ENCODE measurements around the gene PARVG.

Gene PARVG

GRCh38 chr22:44244265-44244822 lies 63.6 kb downstream of the PARVG start:
- H3K4me3 ChIP-seq = no peak overlapping the region

GRCh38 chr22:44245438-44245837 lies 64.7 kb downstream of the PARVG start:
- TF ChIP-seq Cebpa-rat (IDR thresholded peaks at IDR 0.05) = no peak
- H3K9me3 ChIP-seq = peaks cover 27% of the 10 kb centered on the region
- H3K9ac ChIP-seq = no peak overlapping the region
- no peak overlapping the region for H3K4me3 ChIP-seq
- no peaks in the 10 kb centered on the region for H4K20me1 ChIP-seq
- no peak overlapping the region for H3K4me2 ChIP-seq
- H3K4me1 ChIP-seq = peaks cover 11% of the 10 kb centered on the region
- no peaks in the 10 kb centered on the region for H3K27me3 ChIP-seq
- no peaks in the 10 kb centered on the region for H3K36me3 ChIP-seq
- H3K27ac ChIP-seq = no peak overlapping the region

More at GRCh38 chr22:44244265-44244822, 63.6 kb downstream of the PARVG start:
- H3K36me3 ChIP-seq = no peaks in the 10 kb centered on the region
- no peaks in the 10 kb centered on the region for H4K20me1 ChIP-seq
- no peak overlapping the region for H3K9ac ChIP-seq
- peaks cover 11% of the 10 kb centered on the region for H3K4me1 ChIP-seq
- H3K27me3 ChIP-seq = no peaks in the 10 kb centered on the region
- H3K4me2 ChIP-seq = no peak overlapping the region
- H3K9me3 ChIP-seq = peaks cover 16% of the 10 kb centered on the region
- no peak overlapping the region for H3K27ac ChIP-seq
- TF ChIP-seq Cebpa-rat (IDR thresholded peaks at IDR 0.05) = no peak

- Histone ChIP-seq H3K27ac (no peak overlapping the region), H3K4me1 (peaks cover 11% of the 10 kb centered on the region), H3K27me3 (no peaks in the 10 kb centered on the region), H3K36me3 (no peaks in the 10 kb centered on the region), H3K9me3 (peaks cover 31% of the 10 kb centered on the region), H3K9ac (no peak overlapping the region), H4K20me1 (no peaks in the 10 kb centered on the region), H3K4me3 (no peak overlapping the region), H3K4me2 (no peak overlapping the region)
- TF ChIP-seq Cebpa-rat (IDR thresholded peaks at IDR 0.05) = no peak
Observed at GRCh38 chr22:44245867-44246266, 65.1 kb downstream of the PARVG start.

- Histone ChIP-seq H3K27ac (no peak overlapping the region), H3K4me2 (peak overlapping the region; percentile 54), H3K36me3 (no peaks in the 10 kb centered on the region), H3K4me1 (peaks cover 11% of the 10 kb centered on the region), H3K27me3 (no peaks in the 10 kb centered on the region), H3K4me3 (no peak overlapping the region), H4K20me1 (no peaks in the 10 kb centered on the region), H3K9me3 (peaks cover 33% of the 10 kb centered on the region), H3K9ac (no peak overlapping the region)
- no peak for TF ChIP-seq Cebpa-rat (IDR thresholded peaks at IDR 0.05)
Observed at GRCh38 chr22:44246615-44247326, 66.0 kb downstream of the PARVG start.

- Histone ChIP-seq H3K9ac (no peak overlapping the region), H3K27me3 (no peaks in the 10 kb centered on the region)
- TF ChIP-seq Cebpa-rat (IDR thresholded peaks at IDR 0.05) = no peak
Observed at GRCh38 chr22:44247346-44247745, 66.6 kb downstream of the PARVG start.

GRCh38 chr22:44247923-44248892 lies 67.5 kb downstream of the PARVG start:
- Histone ChIP-seq H3K4me2 (no peak overlapping the region), H3K27ac (no peak overlapping the region), H3K36me3 (no peaks in the 10 kb centered on the region), H3K9ac (no peak overlapping the region), H4K20me1 (no peaks in the 10 kb centered on the region), H3K4me1 (peaks cover 11% of the 10 kb centered on the region), H3K4me3 (no peak overlapping the region), H3K27me3 (no peaks in the 10 kb centered on the region), H3K9me3 (peaks cover 33% of the 10 kb centered on the region)
- no peak for TF ChIP-seq Cebpa-rat (IDR thresholded peaks at IDR 0.05)

More at GRCh38 chr22:44247346-44247745, 66.6 kb downstream of the PARVG start:
- no peak overlapping the region for H3K4me3 ChIP-seq
- peaks cover 33% of the 10 kb centered on the region for H3K9me3 ChIP-seq
- peaks cover 11% of the 10 kb centered on the region for H3K4me1 ChIP-seq
- no peak overlapping the region for H3K27ac ChIP-seq
- H4K20me1 ChIP-seq = no peaks in the 10 kb centered on the region
- H3K36me3 ChIP-seq = no peaks in the 10 kb centered on the region
- peak overlapping the region; percentile 54 for H3K4me2 ChIP-seq

GRCh38 chr22:44248926-44249325 lies 68.2 kb downstream of the PARVG start:
- H3K27me3 ChIP-seq = no peaks in the 10 kb centered on the region
- H3K4me1 ChIP-seq = peaks cover 11% of the 10 kb centered on the region
- H3K9me3 ChIP-seq = peaks cover 33% of the 10 kb centered on the region
- H3K36me3 ChIP-seq = no peaks in the 10 kb centered on the region
- no peak for TF ChIP-seq Cebpa-rat (IDR thresholded peaks at IDR 0.05)
- no peak overlapping the region for H3K27ac ChIP-seq
- H3K4me2 ChIP-seq = no peak overlapping the region
- H3K4me3 ChIP-seq = no peak overlapping the region
- no peaks in the 10 kb centered on the region for H4K20me1 ChIP-seq
- H3K9ac ChIP-seq = no peak overlapping the region

- Histone ChIP-seq H3K27me3 (no peaks in the 10 kb centered on the region), H3K36me3 (no peaks in the 10 kb centered on the region), H3K9me3 (peaks cover 33% of the 10 kb centered on the region), H3K9ac (no peak overlapping the region), H3K4me1 (peaks cover 11% of the 10 kb centered on the region), H3K27ac (no peak overlapping the region), H3K4me2 (no peak overlapping the region), H3K4me3 (no peak overlapping the region), H4K20me1 (no peaks in the 10 kb centered on the region)
- no peak for TF ChIP-seq Cebpa-rat (IDR thresholded peaks at IDR 0.05)
Observed at GRCh38 chr22:44249376-44250147, 68.8 kb downstream of the PARVG start.

GRCh38 chr22:44254811-44255210 lies 74.1 kb downstream of the PARVG start:
- TF ChIP-seq Cebpa-rat (IDR thresholded peaks at IDR 0.05) = no peak
- Histone ChIP-seq H3K36me3 (no peaks in the 10 kb centered on the region), H3K9ac (no peak overlapping the region), H3K27me3 (no peaks in the 10 kb centered on the region), H3K27ac (no peak overlapping the region), H3K4me3 (no peak overlapping the region), H3K9me3 (peaks cover 13% of the 10 kb centered on the region), H3K4me1 (peaks cover 10% of the 10 kb centered on the region; the same call in 1 of the 2 replicates), H3K4me2 (no peak overlapping the region), H4K20me1 (no peaks in the 10 kb centered on the region; the same call in 1 of the 2 replicates)
